WTC11 (cell line): ENCODE data around the gene LORICRIN. TPM values are rescaled to one million over a fixed set of nuclear protein-coding genes. Genes with fewer than 3 reads are reported as not detected.

Experiments used
- ATAC-seq: fragments of 200-7000 bp; cut with Tn5 transposase; 2 replicates; pipeline ENCODE4 v1.10.0; 2021; ENCODE audit warnings: mild to moderate bottlenecking, moderate library complexity
- CTCF ChIA-PET: fragments of 300-600 bp; sonication (Branson Sonifier 250); formaldehyde crosslinking; loops from one replicate; lab custom pipeline; 2021; ENCODE audit warnings: antibody characterized with exemption; lab: Charles Lee
- POLR2A ChIA-PET: fragments of 350-600 bp; sonication (Branson Sonifier 250); formaldehyde crosslinking; loops from one replicate; lab custom pipeline; 2021; ENCODE audit warnings: antibody characterized with exemption; lab: Charles Lee
- DNase-seq: peaks from one replicate; pipeline ENCODE4 v3.0.0; 2021; ENCODE audit warnings: low spot score
- H3K27ac Mint-ChIP-seq: 2 replicates; pipeline ENCODE4 v1.8.0; 2021; ENCODE audit warnings: mixed read lengths
- H3K27me3 Mint-ChIP-seq: 2 replicates; pipeline ENCODE4 v1.8.0; 2021; ENCODE audit warnings: low read depth, mild to moderate bottlenecking, moderate library complexity, mixed read lengths
- H3K36me3 Mint-ChIP-seq: 2 replicates; pipeline ENCODE4 v1.8.0; 2021; ENCODE audit warnings: mixed read lengths
- H3K4me1 Mint-ChIP-seq: 2 replicates; pipeline ENCODE4 v1.8.0; 2022; ENCODE audit warnings: mixed read lengths
- H3K4me3 Mint-ChIP-seq: 2 replicates; pipeline ENCODE4 v1.8.0; 2021; ENCODE audit warnings: mild to moderate bottlenecking, moderate library complexity, mixed read lengths
- H3K9me3 Mint-ChIP-seq: 2 replicates; pipeline ENCODE4 v1.8.0; 2021; ENCODE audit warnings: mixed read lengths
- ATF1 ChIP-seq: sonication (generic); formaldehyde crosslinking; IDR thresholded peaks from 2 replicates; pipeline ENCODE4 v1.8.1; 2023; ENCODE audit warnings: mild to moderate bottlenecking, moderate library complexity, missing genetic modification reagents
- ATF2 ChIP-seq: sonication (generic); formaldehyde crosslinking; IDR thresholded peaks from 2 replicates; pipeline ENCODE4 v1.8.1; 2022; ENCODE audit warnings: low read depth, missing genetic modification reagents, borderline replicate concordance
- E2F5 ChIP-seq: sonication (generic); formaldehyde crosslinking; IDR thresholded peaks from 2 replicates; pipeline ENCODE4 v1.8.1; 2022; ENCODE audit warnings: mild to moderate bottlenecking, moderate library complexity, missing genetic modification reagents
- FOXK1 ChIP-seq: sonication (generic); formaldehyde crosslinking; IDR thresholded peaks from 2 replicates; pipeline ENCODE4 v1.8.0; 2022; ENCODE audit warnings: mild to moderate bottlenecking, moderate library complexity, missing genetic modification reagents
- FOXP4 ChIP-seq: sonication (generic); formaldehyde crosslinking; IDR thresholded peaks from 2 replicates; pipeline ENCODE4 v1.8.0; 2022; ENCODE audit warnings: mild to moderate bottlenecking, missing genetic modification reagents
- GABPB1 ChIP-seq: sonication (generic); formaldehyde crosslinking; IDR thresholded peaks from 2 replicates; pipeline ENCODE4 v1.8.1; 2023; ENCODE audit warnings: mild to moderate bottlenecking, missing genetic modification reagents
- MAX ChIP-seq: sonication (generic); formaldehyde crosslinking; IDR thresholded peaks from 2 replicates; pipeline ENCODE4 v1.8.0; 2022; ENCODE audit warnings: mild to moderate bottlenecking, missing genetic modification reagents
- MLX ChIP-seq: sonication (generic); formaldehyde crosslinking; IDR thresholded peaks from 2 replicates; pipeline ENCODE4 v1.8.1; 2023; ENCODE audit warnings: mild to moderate bottlenecking, missing genetic modification reagents, moderate library complexity
- NFATC4 ChIP-seq: fragments of 250-450 bp; sonication (Bioruptor Pico); IDR thresholded peaks from 2 replicates; pipeline ENCODE4 v1.9.0; 2021; ENCODE audit warnings: mild to moderate bottlenecking
- NR3C1 ChIP-seq: sonication (generic); formaldehyde crosslinking; conservative IDR thresholded peaks from 2 replicates; pipeline ENCODE4 v1.8.1; 2023; ENCODE audit warnings: low read depth, mild to moderate bottlenecking, missing genetic modification reagents
- PREB ChIP-seq: sonication (generic); formaldehyde crosslinking; IDR thresholded peaks from 2 replicates; pipeline ENCODE4 v1.8.1; 2022; ENCODE audit warnings: mild to moderate bottlenecking, missing genetic modification reagents, moderate library complexity, borderline replicate concordance
- RORB ChIP-seq: fragments of 250-450 bp; sonication (Bioruptor Pico); IDR thresholded peaks from 2 replicates; pipeline ENCODE4 v1.9.0; 2021; ENCODE audit warnings: mild to moderate bottlenecking
- SOX15 ChIP-seq: fragments of 250-450 bp; sonication (Bioruptor Pico); IDR thresholded peaks from 2 replicates; pipeline ENCODE4 v1.9.0; 2021; ENCODE audit warnings: mild to moderate bottlenecking
- TP53 ChIP-seq: sonication (generic); formaldehyde crosslinking; IDR thresholded peaks from 2 replicates; pipeline ENCODE4 v1.8.1; 2023; ENCODE audit warnings: mild to moderate bottlenecking, missing genetic modification reagents
- ZBTB21 ChIP-seq: sonication (generic); formaldehyde crosslinking; IDR thresholded peaks from 2 replicates; pipeline ENCODE4 v1.8.1; 2023; ENCODE audit warnings: mild to moderate bottlenecking, missing genetic modification reagents, borderline replicate concordance
- ZNF317 ChIP-seq: sonication (generic); formaldehyde crosslinking; IDR thresholded peaks from 2 replicates; pipeline ENCODE4 v1.8.1; 2023; ENCODE audit warnings: low read depth, mild to moderate bottlenecking, moderate library complexity, missing genetic modification reagents, borderline replicate concordance
- ZNF423 ChIP-seq: fragments of 250-450 bp; sonication (Bioruptor Pico); IDR thresholded peaks from 2 replicates; pipeline ENCODE4 v2.1.2; 2022; ENCODE audit warnings: mild to moderate bottlenecking, moderate library complexity
- ZNF425 ChIP-seq: fragments of 250-450 bp; sonication (Bioruptor Pico); conservative IDR thresholded peaks from 2 replicates; pipeline ENCODE4 v1.9.0; 2021; ENCODE audit warnings: mild to moderate bottlenecking
- ZNF671 ChIP-seq: fragments of 250-450 bp; sonication (Bioruptor Pico); IDR thresholded peaks from 2 replicates; pipeline ENCODE4 v1.8.0; 2021; ENCODE audit warnings: mild to moderate bottlenecking
- total RNA-seq: library from RNA; stranded (reverse); gene quantifications from 3 replicates; pipeline ENCODE4 v1.2.3, GENCODE V29; 2021

Gene LORICRIN
- total RNA-seq, 1 experiment from 2014 or later: not detected

- peaks cover 27% of the 10 kb centered on the region for H3K27me3 Mint-ChIP-seq
- ATAC-seq (no peak), DNase-seq (no peak)
- no peaks in the 10 kb centered on the region for H3K4me1 Mint-ChIP-seq
- ChIA-PET CTCF (interaction anchor here (1.3 kb wide), 1 partner anchor 25 kb away, joined by 5 read pairs; no protein-coding TSS in a partner anchor), POLR2A (no interaction called here)
- TF ChIP-seq FOXP4 (no peak), TP53 (no peak), ZNF671 (CRISPR knock-in tag) (no peak)
- no peaks in the 10 kb centered on the region for H3K36me3 Mint-ChIP-seq
- H3K4me3 Mint-ChIP-seq: no peak overlapping the region
- H3K27ac Mint-ChIP-seq: no peak overlapping the region
- H3K9me3 Mint-ChIP-seq: no peaks in the 10 kb centered on the region
Measured at GRCh38 chr1:153253693-153254092, 5.8 kb upstream of the LORICRIN start.

- peak; percentile 53 for ATAC-seq
- CTCF ChIA-PET: interaction anchor here (1.0 to 1.7 kb wide), 4 partner anchors 13 to 40 kb away, joined by 3 to 5 read pairs (median 4); no protein-coding TSS in a partner anchor
- no peak for TF ChIP-seq ZNF671 (CRISPR knock-in tag)
- no peak for TF ChIP-seq NR3C1
- TF ChIP-seq ZNF425 (CRISPR knock-in tag): no peak
- no peak for TF ChIP-seq FOXK1 (CRISPR knock-in tag)
- TF ChIP-seq RORB (CRISPR knock-in tag): no peak
- TF ChIP-seq, all 79 proteins: peak for 0
- H3K36me3 Mint-ChIP-seq: no peaks in the 10 kb centered on the region
- peak; percentile 58 for DNase-seq
- peaks cover 77% of the 10 kb centered on the region for H3K27me3 Mint-ChIP-seq
- POLR2A ChIA-PET: no interaction called here
- no peak overlapping the region for H3K27ac Mint-ChIP-seq
- no peaks in the 10 kb centered on the region for H3K9me3 Mint-ChIP-seq
- peak overlapping the region; percentile 64 for H3K4me3 Mint-ChIP-seq
- peaks cover 13% of the 10 kb centered on the region for H3K4me1 Mint-ChIP-seq
Measured at GRCh38 chr1:153260585-153261280, 1.2 kb downstream of the LORICRIN start.

GRCh38 chr1:153261281-153262069, 2.0 kb downstream of the LORICRIN start:
- ATAC-seq (peak; percentile 74), DNase-seq (peak; percentile 66)
- H3K27ac Mint-ChIP-seq: no peak overlapping the region
- H3K36me3 Mint-ChIP-seq: no peaks in the 10 kb centered on the region
- H3K4me3 Mint-ChIP-seq: peak overlapping the region; percentile 79
- H3K27me3 Mint-ChIP-seq: peaks cover 82% of the 10 kb centered on the region
- H3K9me3 Mint-ChIP-seq: no peaks in the 10 kb centered on the region
- no peak for TF ChIP-seq ATF2 (CRISPR knock-in tag)
- TF ChIP-seq MAX: peak; percentile 35; the same call in 1 of the 2 replicates
- 0 out of 2 replicates have a peak, but pooled peaks have one; percentile 36 for TF ChIP-seq E2F5 (CRISPR knock-in tag)
- TF ChIP-seq MLX: no peak
- TF ChIP-seq ZBTB21 (CRISPR knock-in tag): no peak
- TF ChIP-seq SOX15 (CRISPR knock-in tag): no peak
- no peak for TF ChIP-seq NFATC4
- TF ChIP-seq ZNF317 (CRISPR knock-in tag): no peak
- TF ChIP-seq ATF1 (CRISPR knock-in tag): no peak
- TF ChIP-seq GABPB1 (CRISPR knock-in tag): no peak
- TF ChIP-seq PREB (CRISPR knock-in tag): no peak
- peak; percentile 23; the same call in 1 of the 2 replicates for TF ChIP-seq ZNF423 (CRISPR knock-in tag)
- TF ChIP-seq FOXK1 (CRISPR knock-in tag): no peak
- POLR2A ChIA-PET: no interaction called here
- CTCF ChIA-PET: interaction anchor here (0.7 to 2.3 kb wide), 6 partner anchors 13 to 94 kb away, joined by 3 to 17 read pairs (median 4); no protein-coding TSS in a partner anchor
- peaks cover 13% of the 10 kb centered on the region for H3K4me1 Mint-ChIP-seq
